Ishikawa (cell line): Measurements from ENCODE around the gene ZSWIM9.

Experiments
- CEBPB ChIP-seq: IDR thresholded peaks from 2 replicates; pipeline ENCODE4 v1.6.1; 2012
- EP300 ChIP-seq: IDR thresholded peaks from 2 replicates; pipeline ENCODE4 v1.6.1; 2012; ENCODE audit warnings: borderline replicate concordance
- MAX ChIP-seq: IDR thresholded peaks from 2 replicates; pipeline ENCODE4 v1.6.1; 2012
- RAD21 ChIP-seq: IDR thresholded peaks from 2 replicates; pipeline ENCODE4 v1.6.1; 2012; ENCODE audit warnings: low read depth
- REST ChIP-seq: IDR thresholded peaks from 2 replicates; pipeline ENCODE4 v1.6.1; 2012; ENCODE audit warnings: low read depth, mild to moderate bottlenecking
- TAF1 ChIP-seq: IDR thresholded peaks from 2 replicates; pipeline ENCODE4 v1.6.1; 2012; ENCODE audit warnings: low read depth, mild to moderate bottlenecking
- TCF12 ChIP-seq: IDR thresholded peaks from 2 replicates; pipeline ENCODE4 v1.6.1; 2012; ENCODE audit warnings: low read depth
- USF1 ChIP-seq: IDR thresholded peaks from 2 replicates; pipeline ENCODE4 v1.6.1; 2012

- no peak for TF ChIP-seq RAD21
- no peak for TF ChIP-seq REST
- TF ChIP-seq CEBPB: no peak
- no peak for TF ChIP-seq MAX
- no peak for TF ChIP-seq EP300
- no peak for TF ChIP-seq USF1
- TF ChIP-seq TAF1: no peak
- TF ChIP-seq TCF12: no peak
These were observed 49.4 kb upstream of the ZSWIM9 start for GRCh38 chr19:48121066-48121465.
